Lower leg skin (tissue), 3 donors: ENCODE results near the gene RCAN2.

ENCODE experiments used
- CTCF ChIP-seq, 3 donors: fragments of 450-650 bp; IDR thresholded peaks; one replicate each; pipeline ENCODE4 v1.5.1; 2016; ENCODE audit warnings: antibody characterized with exemption in 3 of 3, mild to moderate bottlenecking in 3 of 3, moderate library complexity in 2 of 3
- POLR2A ChIP-seq, 2 donors: fragments of 450-650 bp; IDR thresholded peaks; one replicate each; pipeline ENCODE4 v1.6.1; 2016 to 2017; ENCODE audit warnings: antibody characterized with exemption in 2 of 2, mild to moderate bottlenecking in 1 of 2, moderate library complexity in 1 of 2

- no peak for TF ChIP-seq POLR2A (IDR thresholded peaks at IDR 0.05)
- no peak for TF ChIP-seq CTCF (IDR thresholded peaks at IDR 0.05)
Measured at GRCh38 chr6:46501136-46502089, 10.2 kb upstream of the RCAN2 start.
